GM12878 (cell line): ENCODE data around the gene AOPEP. TPM values are rescaled to one million over a fixed set of nuclear protein-coding genes. Genes with fewer than 3 reads are reported as not detected.

Experiments
- ATAC-seq: fragments of 200-7000 bp; cut with Tn5 transposase; 3 replicates; pipeline ENCODE4 v1.9.1; 2020; ENCODE audit warnings: mild to moderate bottlenecking, moderate library complexity
- Bru-seq: library from RNA; stranded (reverse); fragments of 400-500 nt; gene quantifications from one replicate; lab custom pipeline; 2021; lab: Mats Ljungman, UMichigan
- BruChase-seq, 2 experiments: library from RNA; stranded (reverse); fragments of 400-500 nt; gene quantifications; one replicate each; lab custom pipeline; 2021; lab: Mats Ljungman, UMichigan
- BruUV-seq: library from RNA; stranded (reverse); fragments of 400-500 nt; replicated peaks from 2 replicates; lab custom pipeline; 2021; lab: Mats Ljungman, UMichigan
- CTCF ChIA-PET: fragments of 300-600 bp; sonication (Branson Sonifier 250); formaldehyde crosslinking; extraction: SDS; loops from one replicate; lab custom pipeline; 2021; ENCODE audit warnings: inconsistent platforms; lab: Yijun Ruan, JAX
- POLR2A ChIA-PET: fragments of 350-600 bp; formaldehyde crosslinking; extraction: SDS; loops from one replicate; lab custom pipeline; 2021; ENCODE audit warnings: inconsistent platforms; lab: Charles Lee
- RAD21 ChIA-PET: fragments of 300-600 bp; sonication (Branson Sonifier 250); formaldehyde crosslinking; loops from one replicate; lab custom pipeline; 2023; ENCODE audit warnings: antibody characterized with exemption; ENCODE audit not compliant: unreplicated experiment; lab: Charles Lee
- SMC1A ChIA-PET: fragments of 300-600 bp; sonication (Branson Sonifier 250); formaldehyde crosslinking; loops from one replicate; lab custom pipeline; 2023; ENCODE audit not compliant: unreplicated experiment, uncharacterized antibody; lab: Charles Lee
- DNase-seq: peaks from one replicate; pipeline ENCODE4 v3.0.0-alpha.2; 2011; ENCODE audit warnings: low read depth, low spot score
- FAIRE-seq: peaks from 3 replicates; lab custom pipeline; 2011; peaks lifted over from hg19 to GRCh38; lab: Jason Lieb, UNC
- H2AFZ ChIP-seq: 2 replicates; pipeline ENCODE4 v1.6.0; 2011; ENCODE audit warnings: low read depth, low read length, control low read depth; ENCODE audit not compliant: control insufficient read depth
- H3K27ac ChIP-seq: 2 replicates; pipeline ENCODE4 v1.5.1; 2011; ENCODE audit warnings: control low read depth; ENCODE audit not compliant: control insufficient read depth, insufficient read depth
- H3K27me3 ChIP-seq, 2 experiments: replicated peaks in 1 of 2; 2 replicates each; pipeline versions ENCODE4 v1.6.0 to v1.6.1; 2011; ENCODE audit warnings: low read length in 1 of 2; ENCODE audit not compliant: control insufficient read depth in 2 of 2, insufficient read depth in 2 of 2
- H3K36me3 ChIP-seq, 2 experiments: 2 replicates each; pipeline ENCODE4 v1.5.1; 2011; ENCODE audit warnings: low read length in 1 of 2; ENCODE audit not compliant: control insufficient read depth in 2 of 2, insufficient read depth in 2 of 2
- H3K4me1 ChIP-seq: 2 replicates; pipeline ENCODE4 v1.6.1; 2011; ENCODE audit warnings: mild to moderate bottlenecking, low read length, moderate library complexity, mixed read lengths; ENCODE audit not compliant: control insufficient read depth, insufficient read depth
- H3K4me2 ChIP-seq: 2 replicates; pipeline ENCODE4 v1.6.0; 2011; ENCODE audit warnings: control low read depth; ENCODE audit not compliant: control insufficient read depth, insufficient read depth
- H3K4me3 ChIP-seq: fragments of 200-600 bp; sonication (generic); 2 replicates; pipeline ENCODE4 v1.5.1; 2016
- H3K79me2 ChIP-seq: 2 replicates; pipeline ENCODE4 v1.6.0; 2011; ENCODE audit warnings: low read length; ENCODE audit not compliant: control insufficient read depth, insufficient read depth
- H3K9ac ChIP-seq: 2 replicates; pipeline ENCODE4 v1.8.0; 2011; ENCODE audit warnings: low read length, control low read depth, mixed read lengths; ENCODE audit not compliant: control insufficient read depth, insufficient read depth
- H3K9me3 ChIP-seq: replicated peaks from 3 replicates; pipeline ENCODE4 v1.5.1; 2011; ENCODE audit warnings: mild to moderate bottlenecking, low read length; ENCODE audit not compliant: control insufficient read depth, insufficient read depth
- H4K20me1 ChIP-seq: 2 replicates; pipeline ENCODE4 v1.6.0; 2011; ENCODE audit not compliant: control insufficient read depth, insufficient read depth
- ATF3 ChIP-seq: IDR thresholded peaks from 2 replicates; pipeline ENCODE4 v1.6.1; 2011; ENCODE audit warnings: low read depth, mild to moderate bottlenecking, low read length, moderate library complexity, borderline replicate concordance; ENCODE audit errors: extremely low read depth
- BCL11A ChIP-seq: IDR thresholded peaks from 2 replicates; pipeline ENCODE4 v1.6.1; 2011; ENCODE audit warnings: low read depth, low read length
- CEBPZ ChIP-seq: fragments of 150-350 bp; IDR thresholded peaks from 2 replicates; pipeline ENCODE4 v1.6.1; 2016; ENCODE audit warnings: low read depth, low read length
- EGR1 ChIP-seq, 2 experiments: IDR thresholded peaks; 1 replicate in 1 of 2; 2 replicates in 1 of 2; pipeline ENCODE4 v1.6.1; 2011 to 2012; ENCODE audit warnings: low read depth in 2 of 2, low read length in 2 of 2, borderline replicate concordance in 1 of 2, mild to moderate bottlenecking in 1 of 2, moderate library complexity in 1 of 2
- IRF3 ChIP-seq: fragments of 450-650 bp; IDR thresholded peaks from 2 replicates; pipeline ENCODE4 v1.6.1; 2014; ENCODE audit warnings: mild to moderate bottlenecking
- MXI1 ChIP-seq: fragments of 150-350 bp; IDR thresholded peaks from 2 replicates; pipeline ENCODE4 v1.6.1; 2011; ENCODE audit warnings: low read depth, mild to moderate bottlenecking, inconsistent platforms, low read length, improper control_type of control experiment
- SIN3A ChIP-seq: IDR thresholded peaks from 2 replicates; pipeline ENCODE4 v1.6.1; 2012; ENCODE audit warnings: low read depth, low read length, improper control_type of control experiment
- SIX5 ChIP-seq: IDR thresholded peaks from 2 replicates; pipeline ENCODE4 v1.6.1; 2011; ENCODE audit warnings: mild to moderate bottlenecking, low read depth, low read length, moderate library complexity; ENCODE audit not compliant: severe bottlenecking
- SP1 ChIP-seq: IDR thresholded peaks from one replicate; pipeline ENCODE4 v1.6.1; 2011; ENCODE audit warnings: low read depth, low read length
- SPI1 ChIP-seq: IDR thresholded peaks from 2 replicates; pipeline ENCODE4 v1.6.1; 2011; ENCODE audit warnings: low read depth, mild to moderate bottlenecking, low read length, moderate library complexity, borderline replicate concordance; ENCODE audit not compliant: insufficient read depth
- SRF ChIP-seq, 2 experiments: IDR thresholded peaks; 2 replicates each; pipeline ENCODE4 v1.6.1; 2011; ENCODE audit warnings: low read depth in 2 of 2, low read length in 2 of 2, mild to moderate bottlenecking in 1 of 2, moderate library complexity in 1 of 2
- ZBED1 ChIP-seq: IDR thresholded peaks from 2 replicates; pipeline ENCODE4 v1.6.1; 2016; ENCODE audit warnings: borderline replicate concordance
- ZNF384 ChIP-seq: IDR thresholded peaks from 2 replicates; pipeline ENCODE4 v1.6.1; 2012; ENCODE audit warnings: low read depth, mild to moderate bottlenecking, low read length, improper control_type of control experiment, borderline replicate concordance
- WGBS: methylation state at CpG from one replicate; pipeline ENCODE4 v1.1.6; 2016; ENCODE audit warnings: low lambda C conversion rate; ENCODE audit not compliant: insufficient replicate concordance, insufficient coverage; ENCODE audit errors: missing lambda C conversion rate; 5-methylcytosine and 5-hydroxymethylcytosine counted together
- in situ Hi-C: fragments of 300-500 bp; cut with MboI; formaldehyde crosslinking; loops from 9 replicates; pipeline ENCODE4 v1.14.3; 2018; ENCODE audit warnings: mixed read lengths
- intact Hi-C: fragments of 100-400 bp; cut with micrococcal nuclease; formaldehyde crosslinking; loops from one replicate; pipeline ENCODE4 v1.14.2; 2022; ENCODE audit not compliant: unreplicated experiment
- long read RNA-seq, 2 experiments: library from polyadenylated mRNA; unstranded; transcript quantifications; one replicate each; pipeline ENCODE4 v2.0.0, GENCODE V29; 2019 to 2020
- polyA minus RNA-seq, 3 experiments: library from RNA; depleted of rRNA, polyadenylated mRNA; stranded (reverse); fragments of >200 nt; gene quantifications; 2 replicates each; pipeline ENCODE4 v1.2.3, GENCODE V29; 2011
- polyA plus RNA-seq, 11 experiments: library from polyadenylated mRNA; depleted of rRNA in 4 of 11; unstranded in 6 of 11; stranded (reverse) in 5 of 11; fragments of >200 nt; fragmentation: Nextera tagmentation in 4 of 11; fragmentation: Illumina TruSeq in 1 of 11; extraction: Ambion mirVana in 4 of 11; extraction: Trizol in 1 of 11; gene quantifications; 1 replicate in 1 of 11; 2 replicates in 10 of 11; pipeline versions ENCODE4 v1.2.1 to v1.2.3, GENCODE V29; 2011 to 2016; ENCODE audit warnings: inconsistent platforms in 2 of 11, missing spikeins in 2 of 11, low read depth in 1 of 11
- total RNA-seq, 4 experiments: library from RNA; depleted of rRNA in 3 of 4; stranded (reverse); fragments of >200 nt in 3 of 4; fragmentation: Illumina TruSeq in 1 of 4; extraction: Trizol in 1 of 4; gene quantifications; 2 replicates each; pipeline versions ENCODE4 v1.2.1 to v1.2.3, GENCODE V29; 2013 to 2021

AOPEP gene
- total RNA-seq (2013; cell fraction: nucleolus; rRNA removed) = 121 and 138 TPM in 2 replicates
- total RNA-seq (2014; rRNA removed) (12.1 and 12.5 TPM in 2 replicates), total RNA-seq (2014; rRNA removed; fragmentation: Illumina TruSeq; extraction: Trizol) (12.6 and 14.0 TPM in 2 replicates), total RNA-seq (2021) (14.4 and 16.9 TPM in 2 replicates), polyA plus RNA-seq (2011; rRNA removed) (4.5 and 5.4 TPM in 2 replicates), polyA plus RNA-seq (2014; fragmentation: Illumina TruSeq; extraction: Trizol) (6.5 and 7.1 TPM in 2 replicates), polyA plus RNA-seq (2014; fragmentation: Nextera tagmentation; extraction: Ambion mirVana) (1 to 10 TPM; 2.3 to 5.1 TPM), polyA plus RNA-seq (2014; rRNA removed) (10.4 and 10.9 TPM in 2 replicates), polyA plus RNA-seq (2016; fragmentation: Nextera tagmentation; extraction: Ambion mirVana) (10 to 100 TPM in 1 of 2 experiments, 1 to 10 TPM in 1; 9.3 to 12.0 TPM), polyA minus RNA-seq (2011; rRNA and poly(A)+ RNA removed) (29.7 and 32.0 TPM in 2 replicates), Bru-seq, nascent RNA (percentile 65 among the genes with signal in this experiment), BruChase-seq, experiment 1, labeled RNA remaining after a 6-hour chase (percentile 59 among the genes with signal in this experiment), BruChase-seq, experiment 2, labeled RNA remaining after a 2-hour chase (percentile 65 among the genes with signal in this experiment)
- polyA plus RNA-seq (2011; ENCODE audit: low read depth) = 2.2 TPM
- polyA plus RNA-seq (2011; cell fraction: cytosol; rRNA removed) = 3.2 and 3.4 TPM in 2 replicates
- 12.0 and 12.6 TPM in 2 replicates for polyA plus RNA-seq (2011; cell fraction: nucleus; rRNA removed)
- polyA plus RNA-seq (2012) = 4.0 and 4.7 TPM in 2 replicates
- polyA minus RNA-seq (2011; cell fraction: cytosol; rRNA and poly(A)+ RNA removed) = 2.4 and 4.0 TPM in 2 replicates
- 50.9 and 69.3 TPM in 2 replicates for polyA minus RNA-seq (2011; cell fraction: nucleus; rRNA and poly(A)+ RNA removed)
- long read RNA-seq, experiment 1, partial matches to known transcripts = 1 of 6 reads
- long read RNA-seq, experiment 1, other reads (novel, unspliced or antisense) = 4 of 6 reads
- long read RNA-seq, experiment 2, partial matches to known transcripts = 7 of 20 reads
- long read RNA-seq, experiment 2, other reads (novel, unspliced or antisense) = 11 of 20 reads

- WGBS = under 1% methylated on average over 51 of the region's 52 CpGs
- Histone ChIP-seq H3K9ac (peak within 1 kb of the TSS; percentile 81), H3K79me2 (peaks cover 12% of the 10 kb centered on the region), H2AFZ (peak within 1 kb of the TSS; percentile 94), H3K4me2 (peak within 1 kb of the TSS; percentile 61), H3K9me3 (no peaks in the 10 kb centered on the region), H3K36me3 (no peaks in the 10 kb centered on the region), H4K20me1 (no peaks in the 10 kb centered on the region), H3K27me3 (no peaks in the 10 kb centered on the region), H3K4me3 (peak within 1 kb of the TSS; percentile 81), H3K4me1 (peaks cover 3% of the 10 kb centered on the region; the same call in 1 of the 2 replicates), H3K27ac (peak within 1 kb of the TSS; percentile 86)
- in situ Hi-C loops = no loop called here
- TSS peak; percentile 81 for BruUV-seq
- FAIRE-seq = peak; percentile 76
- RAD21 ChIA-PET = interaction anchor here (0.6 to 2.5 kb wide), 6 partner anchors 45 to 777 kb away, joined by 3 to 10 read pairs (median 3); no protein-coding TSS in a partner anchor
- peak; percentile 86 for DNase-seq
- POLR2A ChIA-PET = interaction anchor here (0.9 kb wide), 1 partner anchor 18 kb away, joined by 4 read pairs; no protein-coding TSS in a partner anchor
- CTCF ChIA-PET = interaction anchor here (0.6 to 1.2 kb wide), 5 partner anchors 46 to 1718 kb away, joined by 3 to 5 read pairs (median 4); no protein-coding TSS in a partner anchor
- intact Hi-C loops = no loop called here
- peak; percentile 98 for ATAC-seq
- SMC1A ChIA-PET = interaction anchor here (0.6 to 1.4 kb wide), 4 partner anchors 46 to 191 kb away, joined by 3 to 4 read pairs (median 3); no protein-coding TSS in a partner anchor
- TF ChIP-seq SP1 (peak; percentile 70), IRF3 (0 out of 2 replicates have a peak, but pooled peaks have one; percentile 1), ATF3 (peak; percentile 84; the same call in 1 of the 2 replicates), EGR1 (IDR thresholded peaks at IDR 0.05; ENCODE audit: borderline replicate concordance in 1 of 2, low read depth in 2 of 2, low read length in 2 of 2) (0 out of 3 replicates have a peak, but pooled peaks of 1 of the 2 experiments have one; percentile 20), ZNF384 (peak; percentile 28; the same call in 1 of the 2 replicates), MXI1 (peak; percentile 96), BCL11A (no peak), SRF (IDR thresholded peaks at IDR 0.05; ENCODE audit: low read depth in 2 of 2, low read length in 2 of 2) (peak; percentile 32 to 82; a peak in 2 of 4 replicates), SPI1 (peak; percentile 70), ZBED1 (no peak), SIX5 (peak; percentile 51), SIN3A (peak; percentile 97), CEBPZ (no peak)
Measured at GRCh38 chr9:94726495-94727191, at the start of gene AOPEP. TSS of gene AOPEP (plus strand) at chr9:94726699. CDS start at chr9:94759784, 33,085 bp downstream.
